GM23338 (cell line): ENCODE measurements around the gene YTHDC2.

ENCODE experiments used
- CREB1 ChIP-seq: fragments of 250-450 bp; sonication (Bioruptor Pico); IDR thresholded peaks from 2 replicates; pipeline ENCODE4 v1.5.0; 2020; ENCODE audit warnings: low read depth, mild to moderate bottlenecking, moderate library complexity
- EZH2 ChIP-seq: fragments of 200-600 bp; sonication (generic); IDR thresholded peaks from one replicate; pipeline ENCODE4 v1.8.0; 2017; ENCODE audit warnings: antibody characterized with exemption, mild to moderate bottlenecking, low read depth; ENCODE audit not compliant: unreplicated experiment
- EZH2phosphoT487 ChIP-seq: fragments of 200-600 bp; sonication (generic); IDR thresholded peaks from one replicate; pipeline ENCODE4 v1.8.1; 2018; ENCODE audit warnings: antibody characterized with exemption; ENCODE audit not compliant: unreplicated experiment
- JUNB ChIP-seq: IDR thresholded peaks from one replicate; pipeline ENCODE4 v1.6.1; 2016; ENCODE audit warnings: antibody characterized with exemption; ENCODE audit not compliant: unreplicated experiment
- POLR2AphosphoS5 ChIP-seq: IDR thresholded peaks from 2 replicates; pipeline ENCODE4 v1.6.1; 2016; ENCODE audit warnings: antibody characterized with exemption, low read depth
- STAT1 ChIP-seq: IDR thresholded peaks from one replicate; pipeline ENCODE4 v1.6.1; 2016; ENCODE audit warnings: antibody characterized with exemption; ENCODE audit not compliant: unreplicated experiment
- ZNF114 ChIP-seq: fragments of 250-450 bp; sonication (Bioruptor Pico); IDR thresholded peaks from 2 replicates; pipeline ENCODE4 v1.5.0; 2020; ENCODE audit warnings: mild to moderate bottlenecking, moderate library complexity
- ZNF331 ChIP-seq: fragments of 250-450 bp; sonication (Bioruptor Pico); IDR thresholded peaks from 2 replicates; pipeline ENCODE4 v1.5.0; 2020; ENCODE audit warnings: low read depth, mild to moderate bottlenecking, moderate library complexity
- TF ChIP-seq, protein P1 (sequence below), 2 experiments: fragments of 200-600 bp in 1 of 2; sonication (generic) in 1 of 2; conservative IDR thresholded peaks; 2 replicates each; pipeline versions ENCODE4 v1.5.1 to v1.6.1; 2016 to 2017; ENCODE audit warnings: antibody characterized with exemption in 2 of 2, low read depth in 2 of 2, mild to moderate bottlenecking in 2 of 2, moderate library complexity in 1 of 2
- TF ChIP-seq, protein P2 (sequence below): IDR thresholded peaks from one replicate; pipeline ENCODE4 v1.6.1; 2018; ENCODE audit warnings: antibody characterized with exemption; ENCODE audit not compliant: unreplicated experiment
- TF ChIP-seq, protein P3 (sequence below): IDR thresholded peaks from 2 replicates; pipeline ENCODE4 v1.6.1; 2016; ENCODE audit warnings: antibody characterized with exemption

DNA sequence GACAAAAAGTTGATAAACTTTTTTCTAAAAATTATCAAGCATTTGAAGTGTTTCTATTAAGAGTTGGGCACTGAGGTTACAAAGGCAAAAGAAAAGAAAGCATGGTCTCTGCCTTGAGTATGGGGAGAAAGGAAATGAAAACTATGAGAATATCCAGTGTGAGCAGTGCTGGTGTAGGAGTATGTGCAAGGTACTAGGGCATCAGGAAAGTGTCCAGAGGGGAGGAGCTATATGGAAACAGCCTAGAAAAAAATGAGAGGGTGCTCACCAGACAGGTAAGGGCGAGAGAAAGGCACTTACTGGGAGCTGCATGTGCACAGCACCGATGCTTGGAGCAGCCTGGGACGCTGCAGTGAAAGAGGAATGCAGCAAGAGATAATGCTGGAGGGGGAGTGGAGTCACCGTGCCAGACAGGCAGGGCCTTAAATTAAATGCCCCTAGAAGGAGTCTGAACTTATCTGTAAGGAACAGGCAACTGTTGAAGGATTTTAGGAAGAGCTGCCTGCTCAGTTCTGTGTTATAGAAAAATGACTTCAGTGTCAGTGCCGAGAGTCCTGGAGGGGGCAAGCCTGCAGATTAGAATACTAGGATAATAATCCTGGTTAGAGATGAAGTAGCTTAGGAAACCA, 39.3 kb upstream of the YTHDC2 start:
- TF ChIP-seq, protein P1, sequence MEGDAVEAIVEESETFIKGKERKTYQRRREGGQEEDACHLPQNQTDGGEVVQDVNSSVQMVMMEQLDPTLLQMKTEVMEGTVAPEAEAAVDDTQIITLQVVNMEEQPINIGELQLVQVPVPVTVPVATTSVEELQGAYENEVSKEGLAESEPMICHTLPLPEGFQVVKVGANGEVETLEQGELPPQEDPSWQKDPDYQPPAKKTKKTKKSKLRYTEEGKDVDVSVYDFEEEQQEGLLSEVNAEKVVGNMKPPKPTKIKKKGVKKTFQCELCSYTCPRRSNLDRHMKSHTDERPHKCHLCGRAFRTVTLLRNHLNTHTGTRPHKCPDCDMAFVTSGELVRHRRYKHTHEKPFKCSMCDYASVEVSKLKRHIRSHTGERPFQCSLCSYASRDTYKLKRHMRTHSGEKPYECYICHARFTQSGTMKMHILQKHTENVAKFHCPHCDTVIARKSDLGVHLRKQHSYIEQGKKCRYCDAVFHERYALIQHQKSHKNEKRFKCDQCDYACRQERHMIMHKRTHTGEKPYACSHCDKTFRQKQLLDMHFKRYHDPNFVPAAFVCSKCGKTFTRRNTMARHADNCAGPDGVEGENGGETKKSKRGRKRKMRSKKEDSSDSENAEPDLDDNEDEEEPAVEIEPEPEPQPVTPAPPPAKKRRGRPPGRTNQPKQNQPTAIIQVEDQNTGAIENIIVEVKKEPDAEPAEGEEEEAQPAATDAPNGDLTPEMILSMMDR (conservative IDR thresholded peaks at IDR 0.05; ENCODE audit: low read depth in 2 of 2) = no peak
- TF ChIP-seq POLR2AphosphoS5 (no peak), EZH2 (no peak), CREB1 (CRISPR knock-in tag) (no peak), JUNB (no peak), ZNF331 (CRISPR knock-in tag) (no peak), EZH2phosphoT487 (no peak), STAT1 (no peak), ZNF114 (CRISPR knock-in tag) (no peak)
- TF ChIP-seq, protein P2, sequence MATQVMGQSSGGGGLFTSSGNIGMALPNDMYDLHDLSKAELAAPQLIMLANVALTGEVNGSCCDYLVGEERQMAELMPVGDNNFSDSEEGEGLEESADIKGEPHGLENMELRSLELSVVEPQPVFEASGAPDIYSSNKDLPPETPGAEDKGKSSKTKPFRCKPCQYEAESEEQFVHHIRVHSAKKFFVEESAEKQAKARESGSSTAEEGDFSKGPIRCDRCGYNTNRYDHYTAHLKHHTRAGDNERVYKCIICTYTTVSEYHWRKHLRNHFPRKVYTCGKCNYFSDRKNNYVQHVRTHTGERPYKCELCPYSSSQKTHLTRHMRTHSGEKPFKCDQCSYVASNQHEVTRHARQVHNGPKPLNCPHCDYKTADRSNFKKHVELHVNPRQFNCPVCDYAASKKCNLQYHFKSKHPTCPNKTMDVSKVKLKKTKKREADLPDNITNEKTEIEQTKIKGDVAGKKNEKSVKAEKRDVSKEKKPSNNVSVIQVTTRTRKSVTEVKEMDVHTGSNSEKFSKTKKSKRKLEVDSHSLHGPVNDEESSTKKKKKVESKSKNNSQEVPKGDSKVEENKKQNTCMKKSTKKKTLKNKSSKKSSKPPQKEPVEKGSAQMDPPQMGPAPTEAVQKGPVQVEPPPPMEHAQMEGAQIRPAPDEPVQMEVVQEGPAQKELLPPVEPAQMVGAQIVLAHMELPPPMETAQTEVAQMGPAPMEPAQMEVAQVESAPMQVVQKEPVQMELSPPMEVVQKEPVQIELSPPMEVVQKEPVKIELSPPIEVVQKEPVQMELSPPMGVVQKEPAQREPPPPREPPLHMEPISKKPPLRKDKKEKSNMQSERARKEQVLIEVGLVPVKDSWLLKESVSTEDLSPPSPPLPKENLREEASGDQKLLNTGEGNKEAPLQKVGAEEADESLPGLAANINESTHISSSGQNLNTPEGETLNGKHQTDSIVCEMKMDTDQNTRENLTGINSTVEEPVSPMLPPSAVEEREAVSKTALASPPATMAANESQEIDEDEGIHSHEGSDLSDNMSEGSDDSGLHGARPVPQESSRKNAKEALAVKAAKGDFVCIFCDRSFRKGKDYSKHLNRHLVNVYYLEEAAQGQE = no peak
- TF ChIP-seq, protein P3, sequence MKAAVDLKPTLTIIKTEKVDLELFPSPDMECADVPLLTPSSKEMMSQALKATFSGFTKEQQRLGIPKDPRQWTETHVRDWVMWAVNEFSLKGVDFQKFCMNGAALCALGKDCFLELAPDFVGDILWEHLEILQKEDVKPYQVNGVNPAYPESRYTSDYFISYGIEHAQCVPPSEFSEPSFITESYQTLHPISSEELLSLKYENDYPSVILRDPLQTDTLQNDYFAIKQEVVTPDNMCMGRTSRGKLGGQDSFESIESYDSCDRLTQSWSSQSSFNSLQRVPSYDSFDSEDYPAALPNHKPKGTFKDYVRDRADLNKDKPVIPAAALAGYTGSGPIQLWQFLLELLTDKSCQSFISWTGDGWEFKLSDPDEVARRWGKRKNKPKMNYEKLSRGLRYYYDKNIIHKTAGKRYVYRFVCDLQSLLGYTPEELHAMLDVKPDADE = no peak
